Measurements from ENCODE around the gene ALOX5.

Gene ALOX5

DNA sequence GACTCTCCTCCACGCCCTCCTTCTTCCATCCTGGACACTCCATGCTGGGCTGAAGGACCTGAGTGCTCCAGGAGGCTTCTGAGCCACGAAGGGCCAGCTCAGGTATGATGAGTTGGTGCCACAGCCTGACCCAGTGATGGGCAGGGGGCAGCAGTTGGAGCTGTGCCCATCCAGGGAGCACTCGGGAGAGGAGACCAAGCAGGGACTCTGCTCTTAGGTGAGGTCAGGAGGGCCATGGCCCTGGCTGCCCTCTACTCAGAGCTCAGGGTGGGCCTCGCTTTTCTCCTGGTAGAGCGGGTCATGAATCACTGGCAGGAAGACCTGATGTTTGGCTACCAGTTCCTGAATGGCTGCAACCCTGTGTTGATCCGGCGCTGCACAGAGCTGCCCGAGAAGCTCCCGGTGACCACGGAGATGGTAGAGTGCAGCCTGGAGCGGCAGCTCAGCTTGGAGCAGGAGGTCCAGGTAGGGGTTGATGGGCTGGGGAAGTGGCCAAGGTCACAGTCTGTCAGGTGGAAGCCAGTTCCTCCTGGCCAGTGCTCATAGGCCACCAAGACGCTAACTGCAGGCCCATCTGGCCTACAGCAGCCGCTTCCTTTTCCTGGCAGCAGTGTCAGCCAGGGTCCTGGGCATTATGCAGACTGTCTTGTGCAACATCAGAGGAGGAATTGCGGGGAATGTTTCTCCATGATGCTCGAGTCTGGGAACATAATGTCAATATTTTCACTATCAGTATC lies 50.8 kb downstream of the ALOX5 start:
- peak; percentile 22 for DNase-seq (ENCODE audit: low spot score)

DNA sequence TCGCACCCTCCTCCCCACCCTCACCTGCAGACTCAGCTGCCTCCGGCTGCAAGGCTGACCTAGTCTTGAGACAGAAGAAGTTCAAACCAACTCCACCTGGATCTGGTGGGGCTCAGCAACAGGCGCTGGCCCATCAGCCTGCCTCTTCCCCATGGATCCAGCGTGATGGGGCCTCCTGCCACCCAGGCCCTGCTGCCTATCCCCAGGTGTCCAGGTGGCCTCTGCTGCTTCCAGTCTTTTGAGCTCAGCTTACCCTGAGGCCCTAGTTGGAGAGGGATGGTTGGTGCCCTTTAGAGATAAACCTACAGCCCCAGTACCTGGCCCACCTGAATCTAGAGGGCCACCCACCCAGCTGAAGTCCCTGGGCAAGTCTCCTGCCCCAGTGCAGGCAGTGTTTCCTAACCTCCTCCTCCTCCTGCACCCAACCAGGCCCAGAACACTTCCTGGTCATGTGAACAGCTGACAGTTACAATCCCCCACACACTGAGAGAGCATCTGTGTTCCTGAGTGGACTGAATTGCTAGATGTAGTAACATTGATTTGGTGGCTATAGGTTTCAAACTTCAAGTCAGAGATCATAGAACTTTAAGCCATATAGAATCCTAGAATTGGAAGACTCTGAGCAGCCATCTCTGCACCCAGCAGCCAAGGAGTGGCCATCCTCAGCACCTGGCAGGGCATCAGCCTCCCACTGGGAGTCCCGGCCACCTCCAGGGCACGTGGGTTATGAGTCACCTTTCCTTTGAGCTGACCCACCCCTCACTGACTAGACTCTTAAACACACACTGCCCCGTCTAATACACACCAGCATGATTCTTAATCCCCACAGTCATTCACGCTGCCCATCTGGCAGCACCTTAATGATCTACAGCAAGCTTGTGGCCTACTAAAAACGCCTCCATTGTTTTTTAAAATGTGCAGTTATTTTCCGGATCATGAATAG lies 51.9 kb downstream of the ALOX5 start:
- peak; percentile 48 for DNase-seq (ENCODE audit: low spot score)

DNA sequence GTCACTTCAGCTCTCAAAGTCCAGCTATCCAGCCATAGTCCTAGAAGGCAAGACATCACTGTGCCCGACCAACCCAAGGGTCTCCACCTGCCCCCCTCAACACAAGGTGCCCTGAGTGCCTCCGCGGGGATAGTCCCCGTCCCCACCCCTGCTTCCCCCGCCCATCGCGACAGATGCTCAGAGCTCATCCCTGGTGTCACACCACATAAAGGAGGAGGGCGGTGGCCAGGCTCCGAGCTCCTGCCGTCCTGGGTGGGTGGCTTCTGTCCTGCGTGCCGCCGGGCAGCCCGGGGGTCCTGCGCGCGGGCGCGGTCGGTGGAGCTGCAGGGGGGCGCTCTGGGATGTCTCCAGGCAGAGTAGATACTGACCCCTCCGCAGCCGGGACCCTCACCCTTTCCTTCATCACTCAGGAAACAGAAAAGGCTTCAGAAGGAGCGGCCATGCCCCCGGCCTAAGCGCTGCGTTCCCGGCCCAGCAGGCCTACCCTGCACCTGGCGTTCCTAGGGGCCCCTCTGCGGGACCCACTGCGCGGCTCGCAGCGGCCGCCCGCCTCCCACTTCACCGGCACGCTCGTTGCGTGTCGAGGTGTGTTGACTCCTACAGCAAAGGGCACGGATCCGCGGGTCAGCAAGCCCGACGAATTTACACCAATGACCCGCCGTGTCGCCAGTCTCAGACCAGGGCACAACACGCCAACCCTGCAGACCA lies 53.4 kb downstream of the ALOX5 start:
- peak; percentile 36 for DNase-seq (ENCODE audit: low spot score)

DNA sequence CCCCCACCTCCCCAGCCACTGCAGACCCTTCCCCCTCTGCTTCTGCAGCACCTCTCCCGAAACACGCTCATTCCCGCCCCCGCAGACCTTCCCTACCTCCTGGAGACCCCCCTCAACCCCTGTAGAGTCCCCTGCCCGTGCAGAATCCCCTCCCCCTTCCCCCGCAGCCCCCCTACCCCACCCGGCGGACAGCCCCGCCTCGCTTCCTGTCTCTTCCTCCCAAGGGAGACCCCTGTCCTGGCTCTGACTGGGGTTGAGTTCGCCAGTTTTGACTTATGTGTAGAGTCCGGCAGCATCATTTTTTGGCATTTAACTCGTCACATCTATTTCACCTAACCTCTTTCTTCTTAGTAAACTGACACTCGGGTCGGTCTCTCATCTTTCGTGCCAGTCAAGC lies 54.0 kb downstream of the ALOX5 start:
- peak; percentile 31 for DNase-seq (ENCODE audit: low spot score)

DNA sequence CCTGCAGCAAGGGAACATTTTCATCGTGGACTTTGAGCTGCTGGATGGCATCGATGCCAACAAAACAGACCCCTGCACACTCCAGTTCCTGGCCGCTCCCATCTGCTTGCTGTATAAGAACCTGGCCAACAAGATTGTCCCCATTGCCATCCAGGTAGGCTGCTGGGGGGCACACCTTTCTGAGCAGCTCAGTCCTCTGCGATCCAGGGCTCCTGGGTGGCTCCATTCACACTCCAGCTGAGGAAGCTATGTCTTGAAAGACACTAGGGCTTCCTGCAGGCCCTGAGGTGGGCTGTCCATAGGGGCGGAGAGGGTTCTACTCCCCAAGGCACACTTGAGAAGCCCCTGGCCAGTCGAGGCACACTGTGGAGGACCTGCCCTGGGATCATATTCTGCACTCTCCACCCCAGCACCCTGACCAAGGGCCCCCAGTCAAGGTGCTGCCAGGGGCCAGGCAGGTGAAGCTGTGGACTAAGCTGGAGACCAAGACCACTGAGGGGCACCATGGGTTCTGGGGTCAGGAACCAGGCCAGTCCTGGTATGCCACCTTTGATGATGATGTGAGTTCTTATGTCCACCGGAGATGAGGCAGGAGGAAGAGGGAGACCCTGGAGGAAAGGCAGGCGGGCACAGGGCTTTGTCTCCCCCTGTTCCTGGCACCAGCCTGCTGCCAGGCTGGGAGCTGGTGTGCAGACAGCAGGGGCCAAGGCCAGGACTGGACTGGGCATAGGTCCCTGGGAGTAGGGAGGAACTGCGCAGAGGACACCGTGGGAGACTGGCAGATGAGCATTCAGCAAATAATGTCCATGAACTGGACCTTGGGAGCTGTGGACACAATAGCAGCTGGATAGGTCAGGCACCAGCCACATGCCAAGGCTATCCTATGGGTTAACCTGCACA lies 54.8 kb downstream of the ALOX5 start:
- peak; percentile 21 for DNase-seq (ENCODE audit: low spot score)

DNA sequence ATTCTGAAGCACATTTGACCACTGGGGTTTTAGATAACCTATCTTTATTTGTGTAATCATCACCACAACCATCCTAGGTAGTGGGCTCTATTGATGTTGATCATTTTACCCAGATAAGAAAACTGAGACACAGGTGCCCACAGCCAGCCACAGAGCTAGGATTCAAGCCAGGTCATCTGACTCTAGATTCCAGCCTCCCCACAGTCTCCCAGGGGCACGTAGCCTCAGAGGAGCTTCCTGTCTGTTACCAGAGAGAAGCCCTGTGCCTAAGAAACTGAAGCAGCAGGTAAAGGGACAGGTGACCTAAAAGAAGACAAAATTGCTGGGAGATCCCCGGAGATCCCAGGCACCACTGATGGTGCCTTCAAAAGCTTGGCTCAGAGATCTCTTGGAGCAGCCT lies 55.8 kb downstream of the ALOX5 start:
- no peak for DNase-seq (ENCODE audit: low spot score)

DNA sequence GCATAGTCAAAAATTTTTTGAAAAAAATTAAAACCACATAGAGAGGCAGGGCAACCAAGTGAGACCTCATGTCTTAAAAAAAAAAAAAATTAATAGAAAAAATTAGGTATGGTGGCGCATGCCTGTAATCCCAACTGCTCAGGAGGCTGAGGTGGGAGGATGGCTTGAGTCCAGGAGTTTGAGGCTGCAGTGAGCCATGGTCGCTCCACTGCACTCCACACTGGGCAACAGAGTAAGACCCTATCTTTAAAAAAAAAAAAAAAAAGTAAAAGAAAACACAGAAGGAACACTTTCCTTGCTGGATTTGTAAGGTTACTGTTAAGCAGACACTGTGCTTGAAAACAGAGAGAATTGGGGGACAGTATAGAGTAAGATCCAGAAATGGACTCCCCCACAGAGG lies 58.1 kb downstream of the ALOX5 start:
- no peak for DNase-seq (ENCODE audit: low spot score)

DNA sequence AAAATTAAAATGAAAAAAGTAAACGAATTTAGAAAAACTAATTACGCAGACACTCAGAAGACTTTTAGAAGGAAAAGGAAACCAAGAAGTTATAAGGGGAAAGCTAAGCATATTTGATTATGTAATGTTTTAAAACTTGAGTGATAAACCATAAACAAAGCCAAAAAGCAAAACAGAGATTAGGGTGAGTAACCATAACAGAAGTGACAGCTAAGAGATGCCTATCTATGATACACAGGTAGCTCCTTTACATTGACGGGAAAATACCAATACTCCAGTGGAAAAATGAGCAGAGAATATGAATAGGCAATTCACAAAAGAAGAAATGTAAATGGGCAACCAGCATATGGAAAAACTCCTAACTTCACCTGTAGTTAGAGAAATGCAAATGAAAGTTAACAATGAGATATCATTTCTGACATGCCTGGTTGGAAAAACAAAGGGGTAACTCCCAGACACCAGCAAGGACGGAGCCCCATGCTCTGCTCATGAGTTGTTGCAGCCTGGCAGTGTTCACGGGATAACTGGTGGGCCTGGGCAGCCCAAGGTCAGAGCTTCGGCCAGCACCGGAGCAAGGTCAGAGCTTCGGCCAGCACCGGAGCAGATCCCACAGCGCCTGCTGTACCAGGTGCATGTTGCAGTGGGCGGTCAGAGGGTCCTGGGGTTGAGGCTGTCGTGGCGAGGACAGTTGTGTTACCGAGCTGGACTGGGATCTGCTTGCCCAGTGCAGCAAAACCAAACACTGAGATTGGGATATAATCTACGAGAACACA lies 58.9 kb downstream of the ALOX5 start:
- peak; percentile 22 for DNase-seq (ENCODE audit: low spot score)

DNA sequence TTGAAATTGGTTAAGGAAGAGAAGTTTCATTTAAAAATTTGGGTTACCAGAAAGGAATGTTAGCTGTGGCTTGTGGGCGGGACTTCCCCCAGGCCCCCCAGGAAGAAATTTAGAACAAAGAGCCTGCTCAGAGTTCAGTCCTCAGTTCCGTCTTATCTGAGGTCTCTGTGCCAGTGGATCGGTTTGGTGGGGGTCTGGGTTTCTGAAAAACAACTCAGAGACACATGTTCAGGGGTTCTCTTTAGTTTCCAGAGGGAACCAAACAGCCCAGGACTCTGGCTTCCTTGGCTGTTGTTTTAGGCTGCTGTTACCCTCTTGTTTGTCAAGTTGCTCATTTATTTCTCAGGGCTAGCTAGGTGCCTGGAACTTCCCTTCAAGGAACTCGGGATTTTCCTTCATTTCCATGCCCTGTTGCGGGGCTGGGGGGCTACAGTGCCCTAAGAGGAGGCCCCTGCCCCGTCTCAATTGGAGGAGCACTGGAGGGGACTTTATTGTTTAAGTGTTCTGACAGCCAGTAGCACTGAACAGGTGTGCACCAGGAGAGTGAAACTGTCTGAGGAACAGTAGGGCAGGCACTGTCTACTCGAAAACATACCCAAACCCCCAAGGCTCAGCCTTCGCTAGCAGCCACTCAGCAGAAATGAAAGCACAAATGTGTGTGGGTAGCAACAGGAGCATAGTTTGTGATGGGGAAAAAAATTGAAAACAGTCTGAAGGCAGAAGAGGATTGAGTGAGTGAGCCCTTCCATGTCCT lies 59.9 kb downstream of the ALOX5 start:
- peak; percentile 9 for DNase-seq (ENCODE audit: low spot score)

DNA sequence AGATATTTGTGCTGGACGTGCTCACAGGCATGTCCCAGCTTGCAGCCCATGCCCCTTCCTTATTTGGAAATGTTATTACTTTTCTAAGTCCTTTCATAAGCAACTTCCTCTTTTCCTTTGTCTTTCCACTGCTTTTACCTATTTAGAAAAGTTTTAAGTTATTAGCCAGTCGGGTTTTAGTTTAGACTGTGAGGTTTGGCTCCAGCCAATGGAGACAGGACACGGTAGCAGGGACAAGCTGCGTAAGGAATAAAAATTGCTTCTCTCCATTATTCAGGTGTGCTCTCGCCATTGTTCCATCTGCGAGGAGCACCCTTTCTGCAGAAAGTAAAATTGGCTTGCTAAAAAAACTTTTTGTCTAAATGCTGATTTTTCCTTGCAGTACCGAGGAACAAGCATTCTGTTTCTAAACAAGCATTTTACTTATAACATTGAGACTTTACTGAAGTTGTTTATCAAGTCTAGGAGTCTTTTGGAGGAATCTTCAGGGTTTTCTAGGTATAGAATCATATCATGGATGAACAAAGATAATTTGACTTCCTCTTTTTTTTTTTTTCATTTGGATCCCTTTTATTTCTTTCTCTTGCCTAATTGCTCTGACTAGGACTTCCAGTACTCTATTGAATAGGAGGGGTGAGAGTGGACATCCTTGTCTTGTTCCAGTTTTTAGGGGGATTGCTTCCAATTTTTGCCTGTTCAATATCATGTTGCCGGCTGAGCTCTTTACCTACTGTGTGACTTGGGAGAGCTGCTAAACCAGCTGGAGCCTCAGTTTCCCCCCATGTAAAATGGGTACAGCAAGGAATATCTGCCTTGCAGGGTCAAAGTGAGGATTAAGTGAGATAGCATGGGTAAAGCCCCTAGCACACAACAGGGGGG lies 63.8 kb downstream of the ALOX5 start:
- DNase-seq (ENCODE audit: low spot score): no peak

DNA sequence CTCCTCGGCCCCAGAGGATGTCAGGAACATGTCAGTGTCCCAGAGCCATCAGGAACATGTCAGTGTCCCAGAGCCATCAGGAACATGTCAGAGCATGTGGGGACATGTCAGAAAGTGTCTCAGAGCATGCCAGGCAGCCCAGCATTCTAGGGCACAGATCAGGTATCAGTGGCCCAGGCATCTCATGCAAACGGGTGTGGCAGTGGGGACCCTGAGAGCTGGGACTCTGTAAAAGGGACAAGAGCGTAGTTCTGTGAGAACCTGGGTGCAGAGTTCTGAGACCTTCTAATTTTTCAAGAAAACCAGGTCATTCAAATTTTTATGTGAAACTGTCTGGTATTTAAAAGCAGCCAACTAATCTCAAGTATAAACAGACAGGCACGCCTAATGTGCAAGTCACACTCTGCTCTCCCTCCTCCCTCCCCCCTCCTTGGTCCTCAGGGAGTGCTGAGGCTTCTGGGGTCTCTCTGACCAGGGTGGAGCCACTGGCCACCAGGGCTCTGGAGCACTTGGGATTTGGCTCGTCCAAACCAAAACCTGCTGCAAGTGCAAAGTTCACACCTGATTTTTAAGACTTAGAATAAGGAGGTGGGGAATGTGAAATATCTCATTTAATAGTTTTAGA lies 64.6 kb downstream of the ALOX5 start:
- DNase-seq (ENCODE audit: low spot score): no peak

DNA sequence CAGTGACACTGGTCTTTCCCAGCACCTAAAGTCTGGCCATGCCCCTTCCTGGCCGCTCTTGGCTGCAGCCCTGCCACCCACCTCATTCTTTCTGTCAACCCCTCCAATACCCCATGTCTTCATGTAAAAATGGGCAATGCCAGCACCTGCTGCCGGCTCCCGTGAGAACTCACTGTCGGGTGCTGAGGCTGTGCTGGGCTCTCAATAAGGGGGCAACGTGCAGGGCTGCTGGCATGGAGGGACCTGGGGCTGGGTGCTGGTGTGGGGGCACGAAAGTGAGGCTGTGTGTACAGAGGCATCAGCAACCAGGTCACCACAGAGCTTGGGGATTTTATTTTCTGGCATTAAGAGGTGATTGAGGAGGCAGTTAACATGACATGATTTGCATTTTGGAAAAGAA lies 65.3 kb downstream of the ALOX5 start:
- peak; percentile 26 for DNase-seq (ENCODE audit: low spot score)

DNA sequence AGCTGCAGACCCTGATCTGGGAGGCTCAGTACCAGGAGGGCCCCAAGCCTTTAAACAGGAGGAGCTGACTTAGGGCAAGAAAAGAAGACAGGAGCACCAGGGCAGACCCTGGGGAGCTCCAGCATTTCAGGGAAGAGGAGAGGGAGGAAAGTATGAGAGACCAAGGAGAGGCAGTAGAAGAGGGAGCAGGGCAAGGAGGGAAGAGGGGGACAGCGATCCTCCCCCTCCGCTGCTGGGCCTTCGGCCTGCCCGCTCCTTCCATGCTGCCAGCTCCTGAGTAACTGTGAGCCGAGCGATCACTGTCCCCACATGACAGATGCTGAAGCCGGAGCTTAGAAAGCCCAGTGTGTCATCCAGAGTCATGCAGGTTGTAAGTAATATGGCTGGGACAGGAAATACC lies 65.9 kb downstream of the ALOX5 start:
- peak; percentile 21 for DNase-seq (ENCODE audit: low spot score)

DNA sequence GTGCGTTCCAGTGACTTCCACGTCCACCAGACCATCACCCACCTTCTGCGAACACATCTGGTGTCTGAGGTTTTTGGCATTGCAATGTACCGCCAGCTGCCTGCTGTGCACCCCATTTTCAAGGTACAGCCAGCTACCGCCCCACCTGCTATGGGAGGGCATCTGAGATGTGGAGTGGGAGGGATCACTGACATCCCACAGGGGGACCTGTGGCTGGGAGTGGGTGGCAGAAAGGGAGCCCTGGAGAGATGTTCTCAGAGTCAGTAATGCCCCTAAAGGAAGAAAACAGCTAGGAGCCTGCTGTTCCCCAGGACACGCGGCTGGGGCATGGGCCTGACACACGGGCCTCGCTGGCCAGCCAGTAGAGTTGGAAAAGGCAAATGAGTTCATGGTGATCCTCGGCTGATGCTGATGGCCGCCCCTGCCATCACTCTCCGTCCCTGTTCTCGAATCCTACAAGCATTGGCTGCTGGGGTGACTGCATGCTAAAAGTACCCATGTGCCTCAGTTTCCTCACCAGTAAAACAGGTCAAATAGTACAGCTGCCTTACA lies 66.6 kb downstream of the ALOX5 start:
- peak; percentile 21 for DNase-seq (ENCODE audit: low spot score)

DNA sequence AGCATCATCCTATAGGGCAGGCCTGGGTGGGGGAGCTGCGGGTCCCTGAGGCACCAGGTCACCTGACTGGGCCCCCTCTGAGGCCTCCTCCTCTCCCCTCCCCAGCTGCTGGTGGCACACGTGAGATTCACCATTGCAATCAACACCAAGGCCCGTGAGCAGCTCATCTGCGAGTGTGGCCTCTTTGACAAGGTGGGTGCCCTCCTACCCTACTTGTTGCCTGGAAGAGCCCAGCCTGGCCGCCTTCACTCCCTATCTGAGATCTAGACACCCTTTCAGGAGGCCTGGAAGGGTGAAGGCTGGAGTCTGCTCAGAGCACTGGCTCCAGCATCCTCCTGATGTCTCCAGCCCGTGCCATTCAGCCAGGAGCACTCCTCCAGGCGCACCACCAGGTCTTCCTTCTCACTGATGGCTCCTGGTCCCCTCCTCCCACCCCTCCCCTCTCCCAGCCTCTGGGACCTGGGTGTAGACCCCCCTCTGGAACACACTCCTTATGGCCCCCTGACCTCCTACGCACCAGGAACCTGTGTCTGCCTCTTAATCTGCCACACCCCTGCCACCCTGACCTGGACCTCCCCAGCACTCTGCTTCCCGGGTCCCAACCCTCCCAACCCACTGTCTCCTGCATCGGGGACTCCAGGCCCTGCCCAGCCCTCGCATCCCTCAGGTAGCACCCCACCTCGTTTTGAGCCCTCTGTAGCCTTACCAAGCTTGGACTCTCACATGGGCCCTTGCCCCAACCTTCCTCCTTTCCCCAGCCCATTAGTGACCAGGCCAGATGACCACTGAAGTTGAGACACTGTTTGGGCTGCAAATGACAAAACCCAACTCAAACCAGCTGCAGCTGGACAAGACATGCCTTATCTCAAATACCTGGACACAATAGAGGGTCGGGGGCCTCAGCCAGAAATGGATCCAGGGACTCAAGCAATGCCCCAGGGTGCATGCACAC lies 67.5 kb downstream of the ALOX5 start:
- DNase-seq (ENCODE audit: low spot score): peak; percentile 26

DNA sequence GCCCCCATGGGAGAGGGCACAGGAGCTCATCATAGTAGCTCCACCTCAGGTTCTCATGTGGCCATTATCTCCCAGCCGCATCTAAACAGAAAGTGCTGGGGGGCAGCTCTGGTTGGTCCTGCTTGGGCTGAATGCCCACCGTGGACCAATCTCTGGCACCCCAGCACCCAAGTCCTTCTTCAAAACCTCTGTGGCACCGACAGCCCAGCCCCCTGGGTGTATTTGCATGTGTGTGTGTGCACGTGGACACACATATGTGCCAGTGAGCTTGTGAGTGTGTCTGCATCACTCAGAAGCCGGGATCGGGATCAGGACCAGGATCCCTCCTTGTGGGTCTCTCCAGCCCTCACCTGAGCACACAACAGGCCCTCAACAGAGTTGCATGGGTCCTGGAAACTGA lies 68.2 kb downstream of the ALOX5 start:
- no peak for DNase-seq (ENCODE audit: low spot score)

DNA sequence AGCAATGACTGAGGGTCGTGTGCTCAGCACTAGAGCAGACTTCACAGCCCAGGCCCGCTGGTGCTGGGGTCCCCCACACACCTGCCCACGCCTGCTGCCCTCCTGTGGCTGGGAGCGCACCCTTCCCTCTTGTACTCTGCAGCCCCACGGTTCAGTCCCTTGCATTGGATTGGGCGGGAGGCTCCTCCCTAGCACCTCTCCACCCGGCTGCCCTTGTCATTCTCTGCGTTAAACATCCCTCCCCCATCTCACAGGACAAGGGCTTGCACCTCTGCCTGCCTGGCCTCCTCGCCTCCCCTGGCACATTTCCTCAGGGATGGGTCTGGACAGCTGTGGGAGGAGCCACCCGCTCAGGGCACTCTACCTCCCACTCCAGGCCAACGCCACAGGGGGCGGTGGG lies 68.6 kb downstream of the ALOX5 start:
- peak; percentile 28 for DNase-seq (ENCODE audit: low spot score)

Data from D341Med (cell line).